ENCODE measurements around the gene MPPE1.
"Not testable (repeated sequence)": the region's sequence is repeated elsewhere in the genome, so short reads cannot be mapped to it uniquely, and the experiment has no call there.

The MPPE1 gene

GRCh38 chr18:11925800-11926481 is 17.8 kb upstream of the MPPE1 start:
- no peak for DNase-seq (ENCODE audit: low spot score)
- TF ChIP-seq, protein P1, sequence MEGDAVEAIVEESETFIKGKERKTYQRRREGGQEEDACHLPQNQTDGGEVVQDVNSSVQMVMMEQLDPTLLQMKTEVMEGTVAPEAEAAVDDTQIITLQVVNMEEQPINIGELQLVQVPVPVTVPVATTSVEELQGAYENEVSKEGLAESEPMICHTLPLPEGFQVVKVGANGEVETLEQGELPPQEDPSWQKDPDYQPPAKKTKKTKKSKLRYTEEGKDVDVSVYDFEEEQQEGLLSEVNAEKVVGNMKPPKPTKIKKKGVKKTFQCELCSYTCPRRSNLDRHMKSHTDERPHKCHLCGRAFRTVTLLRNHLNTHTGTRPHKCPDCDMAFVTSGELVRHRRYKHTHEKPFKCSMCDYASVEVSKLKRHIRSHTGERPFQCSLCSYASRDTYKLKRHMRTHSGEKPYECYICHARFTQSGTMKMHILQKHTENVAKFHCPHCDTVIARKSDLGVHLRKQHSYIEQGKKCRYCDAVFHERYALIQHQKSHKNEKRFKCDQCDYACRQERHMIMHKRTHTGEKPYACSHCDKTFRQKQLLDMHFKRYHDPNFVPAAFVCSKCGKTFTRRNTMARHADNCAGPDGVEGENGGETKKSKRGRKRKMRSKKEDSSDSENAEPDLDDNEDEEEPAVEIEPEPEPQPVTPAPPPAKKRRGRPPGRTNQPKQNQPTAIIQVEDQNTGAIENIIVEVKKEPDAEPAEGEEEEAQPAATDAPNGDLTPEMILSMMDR (IDR thresholded peaks at IDR 0.05; ENCODE audit: extremely low read depth, insufficient read depth, missing control alignments): no peak
- in situ Hi-C loops (cut with MboI; ENCODE audit: low pct_unique_long_range_greater_than_20kb, low sequenced_read_pairs, unreplicated experiment): loop anchor here (25.0 kb wide), 2 partner anchors 111 to 311 kb away; no protein-coding TSS in a partner anchor

DNA sequence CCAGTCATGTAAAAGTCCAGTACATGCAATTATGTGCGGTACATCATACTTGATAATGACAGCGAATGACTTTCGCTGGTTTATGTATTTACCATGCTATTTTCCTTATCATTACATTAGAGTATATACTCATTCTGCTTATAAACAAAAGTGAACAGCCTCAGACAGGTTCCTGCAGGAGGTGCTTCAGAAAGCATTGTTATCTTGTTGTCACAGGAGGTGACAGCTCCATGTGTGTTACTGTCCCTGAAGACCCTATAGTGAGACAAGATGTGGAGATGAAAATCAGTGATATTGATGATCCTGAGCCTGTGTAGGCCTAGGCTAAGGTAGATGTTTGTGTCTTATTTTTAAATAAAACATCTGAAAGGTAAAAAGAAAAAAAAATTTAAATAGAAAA is 15.3 kb upstream of the MPPE1 start:
- in situ Hi-C loops (cut with MboI; ENCODE audit: low pct_unique_long_range_greater_than_20kb, low sequenced_read_pairs, unreplicated experiment): no loop called here
- DNase-seq (ENCODE audit: low spot score): no peak
- TF ChIP-seq, protein P1 (IDR thresholded peaks at IDR 0.05; ENCODE audit: extremely low read depth, insufficient read depth, missing control alignments): no peak

GRCh38 chr18:11919522-11919921 is 11.4 kb upstream of the MPPE1 start:
- in situ Hi-C loops (cut with MboI; ENCODE audit: low pct_unique_long_range_greater_than_20kb, low sequenced_read_pairs, unreplicated experiment); DNase-seq (ENCODE audit: low spot score): not testable (repeated sequence)

GRCh38 chr18:11916880-11917279 is 8.8 kb upstream of the MPPE1 start:
- in situ Hi-C loops (cut with MboI; ENCODE audit: low pct_unique_long_range_greater_than_20kb, low sequenced_read_pairs, unreplicated experiment); DNase-seq (ENCODE audit: low spot score): not testable (repeated sequence)

DNA sequence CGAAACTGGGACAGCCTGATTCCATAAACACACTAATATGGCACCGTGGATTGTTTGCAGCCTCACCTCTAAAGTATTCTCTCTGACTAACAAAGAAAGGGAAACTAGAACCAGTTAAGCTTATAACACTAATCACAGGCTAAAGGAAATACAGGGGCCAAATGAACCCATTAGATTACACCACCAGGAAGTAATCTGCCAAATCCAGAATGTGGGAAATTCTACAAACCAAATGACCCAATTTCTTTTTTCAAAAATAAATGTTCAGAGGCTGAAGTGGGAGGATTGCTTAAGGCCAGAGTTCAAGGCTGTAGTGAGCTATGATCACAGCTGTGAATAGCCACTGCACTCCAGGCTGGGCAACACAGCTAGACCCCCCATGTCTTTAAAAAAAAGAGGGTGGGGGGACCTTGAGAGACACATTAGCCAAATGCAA is 1.5 kb upstream of the MPPE1 start:
- in situ Hi-C loops (cut with MboI; ENCODE audit: low pct_unique_long_range_greater_than_20kb, low sequenced_read_pairs, unreplicated experiment): no loop called here
- DNase-seq (ENCODE audit: low spot score): peak; percentile 54

GRCh38 chr18:11909061-11909455 is 941 bp upstream of the MPPE1 start:
- in situ Hi-C loops (cut with MboI; ENCODE audit: low pct_unique_long_range_greater_than_20kb, low sequenced_read_pairs, unreplicated experiment): no loop called here
- TF ChIP-seq, protein P1 (IDR thresholded peaks at IDR 0.05; ENCODE audit: extremely low read depth, insufficient read depth, missing control alignments): no peak
- DNase-seq (ENCODE audit: low spot score): no peak

More for the DNA sequence above, 1.5 kb upstream of the MPPE1 start:
- TF ChIP-seq, protein P1 (IDR thresholded peaks at IDR 0.05; ENCODE audit: extremely low read depth, insufficient read depth, missing control alignments): no peak

DNA sequence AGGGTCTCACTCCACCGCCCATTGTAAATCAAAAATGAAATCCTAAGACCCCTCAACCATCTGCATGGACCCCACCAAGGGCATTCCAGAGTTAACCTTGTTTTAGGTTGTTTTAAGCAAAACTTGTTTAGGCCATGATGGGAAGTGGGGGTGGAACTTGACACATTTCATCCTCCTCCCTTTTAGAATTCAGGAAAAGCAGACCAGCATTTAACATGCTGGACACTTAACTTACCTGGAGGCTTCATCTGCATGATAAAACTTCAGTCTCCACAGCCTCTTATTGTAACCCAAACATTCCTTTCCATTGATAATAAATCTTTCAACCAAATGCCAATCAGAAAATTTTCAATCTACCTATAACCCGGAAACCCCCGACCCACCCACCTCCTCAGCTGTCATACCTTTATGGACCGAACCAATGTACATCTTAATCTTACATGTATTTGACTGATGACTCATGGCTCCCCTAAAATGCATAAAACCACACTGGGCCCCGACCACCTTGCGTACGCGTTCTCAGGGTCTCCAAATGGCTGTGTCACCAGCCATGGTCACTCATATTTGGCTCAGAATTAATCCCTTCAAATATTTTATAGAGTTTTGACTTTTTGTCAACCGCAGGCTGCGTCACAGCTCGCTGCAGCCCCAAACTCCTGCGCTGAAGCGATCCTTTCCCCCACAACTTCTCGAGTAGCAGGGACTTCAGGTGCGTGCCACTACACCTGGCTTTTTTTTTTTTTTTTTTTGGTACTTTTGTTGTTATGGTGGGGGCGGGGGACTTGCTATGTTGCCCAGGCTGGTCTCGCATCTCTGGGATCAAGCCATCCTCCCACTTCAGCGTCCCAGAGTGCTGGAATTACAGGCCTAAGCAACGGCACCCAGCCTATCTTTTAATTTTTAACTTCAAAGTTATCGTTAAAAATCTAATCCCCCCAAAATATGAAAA is 917 bp downstream of the MPPE1 start:
- no peak for DNase-seq (ENCODE audit: low spot score)
- TF ChIP-seq, protein P1 (IDR thresholded peaks at IDR 0.05; ENCODE audit: extremely low read depth, insufficient read depth, missing control alignments): no peak
- in situ Hi-C loops (cut with MboI; ENCODE audit: low pct_unique_long_range_greater_than_20kb, low sequenced_read_pairs, unreplicated experiment): no loop called here
